Colon (tissue), 2 donors: ENCODE measurements around the gene DPP6.

ENCODE experiments used
- FAIRE-seq: peaks from 2 replicates; lab custom pipeline; 2012; peaks lifted over from hg19 to GRCh38; lab: Jason Lieb, UNC
- donor health status: control.
- donor health status: control.

DPP6 gene

DNA sequence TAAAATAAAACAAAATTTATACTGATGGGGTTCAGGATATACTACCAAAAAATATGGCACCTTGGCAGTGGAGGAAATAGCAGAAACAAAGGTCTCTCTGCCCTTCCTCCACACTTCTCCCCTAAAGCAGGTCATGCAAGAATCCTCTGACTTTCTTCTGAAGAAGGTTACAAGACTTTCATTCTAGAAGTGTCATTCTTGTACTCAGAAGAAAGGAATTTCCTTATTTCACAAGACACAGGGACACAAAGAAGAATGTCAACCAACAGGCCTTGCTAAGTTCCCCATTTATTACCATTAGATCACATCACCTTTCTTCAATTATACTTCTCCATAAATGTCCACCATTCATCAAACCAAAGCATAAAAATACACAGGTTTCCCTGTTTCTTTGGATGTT is 480.6 kb downstream of the DPP6 start:
- FAIRE-seq = no peak

DNA sequence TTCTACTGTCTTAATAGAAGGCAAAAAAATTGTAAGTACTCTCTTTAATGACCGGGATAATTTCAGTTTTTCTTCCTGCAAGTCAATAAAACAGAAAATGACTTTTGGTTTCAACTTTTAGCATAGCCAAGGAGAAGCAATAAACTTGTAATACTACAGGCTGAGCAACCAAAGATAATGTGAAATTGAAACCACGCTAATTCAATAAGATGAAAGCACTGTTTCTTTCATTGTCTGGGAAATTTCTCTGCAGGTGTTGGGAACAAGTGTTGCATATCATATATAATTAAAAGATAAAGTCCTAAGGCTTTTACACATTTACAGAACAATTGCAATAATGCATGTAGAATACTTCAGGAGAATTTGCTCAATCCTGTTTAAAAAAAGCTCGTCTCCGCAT is 488.4 kb downstream of the DPP6 start:
- FAIRE-seq = no peak

- no peak for FAIRE-seq
These were observed 489.4 kb downstream of the DPP6 start for GRCh38 chr7:154541606-154542005.

- no peak for FAIRE-seq
These were observed 494.9 kb downstream of the DPP6 start for GRCh38 chr7:154546946-154547587.

DNA sequence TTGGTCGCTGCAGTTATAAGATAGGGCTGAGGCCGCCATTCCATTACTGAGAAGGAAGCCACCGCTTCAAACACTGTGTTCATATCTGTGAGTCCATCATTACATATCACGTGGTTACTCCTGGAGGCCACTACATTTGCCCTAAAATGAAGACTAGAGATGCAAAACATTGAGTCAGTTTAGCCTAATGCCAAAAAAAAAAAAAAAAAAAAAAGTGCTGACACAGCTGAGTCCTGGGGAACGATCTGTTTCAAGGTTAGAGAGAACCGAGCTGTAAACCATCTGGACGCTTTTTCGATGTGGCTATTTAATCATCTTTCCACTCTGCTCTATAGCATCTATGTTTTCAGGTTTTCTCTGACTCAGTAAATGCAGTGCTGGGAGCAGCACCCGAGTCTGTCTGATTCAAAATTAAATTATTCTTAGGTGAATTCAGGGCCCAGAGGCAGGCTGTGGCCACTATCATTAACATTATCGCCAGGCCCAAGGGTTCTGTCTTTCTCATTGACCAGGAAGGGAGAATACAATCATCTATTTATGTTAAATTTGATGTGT is 501.6 kb downstream of the DPP6 start:
- FAIRE-seq = no peak

GRCh38 chr7:154559454-154559853 is 507.3 kb downstream of the DPP6 start:
- no peak for FAIRE-seq

- FAIRE-seq = no peak
These were observed 512.5 kb downstream of the DPP6 start for GRCh38 chr7:154564676-154565075.

DNA sequence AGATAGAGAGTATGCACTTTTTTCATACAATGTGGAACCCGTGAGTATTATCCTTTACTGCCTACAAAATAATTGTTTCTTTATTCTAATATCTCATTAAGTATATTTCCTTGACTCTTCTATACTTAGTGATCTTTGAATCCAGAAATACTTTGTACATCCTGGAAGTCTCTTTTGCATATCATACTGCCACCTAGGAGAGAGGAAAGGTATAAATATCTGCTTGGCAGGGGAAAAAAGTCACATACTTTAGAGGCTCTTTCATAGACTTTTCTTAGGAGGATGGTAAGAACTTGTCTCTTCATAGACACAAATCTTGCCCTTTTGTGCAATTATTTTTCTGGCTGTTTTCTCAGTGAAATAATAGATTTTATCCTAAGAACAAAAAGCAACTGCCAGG is 514.7 kb downstream of the DPP6 start:
- FAIRE-seq = no peak

DNA sequence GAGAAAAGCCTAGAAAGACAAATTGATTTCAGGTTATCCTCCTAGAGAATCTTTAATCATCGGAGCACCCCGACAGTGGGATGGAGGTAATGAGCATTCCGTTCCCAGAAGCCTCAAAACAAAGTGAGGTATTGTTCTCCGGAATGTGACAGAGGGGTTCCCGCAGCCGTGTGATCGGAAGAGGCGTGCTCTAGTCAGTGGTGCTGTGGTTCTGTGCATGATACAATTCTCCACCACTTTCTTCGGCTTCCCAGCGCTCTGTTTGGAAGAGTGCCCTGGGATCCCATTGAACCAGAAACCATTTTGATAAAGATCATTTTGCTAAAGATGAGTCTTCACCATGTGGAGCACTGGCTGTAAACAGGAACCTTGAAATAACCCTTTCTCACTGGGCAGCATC is 516.1 kb downstream of the DPP6 start:
- FAIRE-seq = no peak

GRCh38 chr7:154569916-154570315 is 517.7 kb downstream of the DPP6 start:
- FAIRE-seq = no peak

DNA sequence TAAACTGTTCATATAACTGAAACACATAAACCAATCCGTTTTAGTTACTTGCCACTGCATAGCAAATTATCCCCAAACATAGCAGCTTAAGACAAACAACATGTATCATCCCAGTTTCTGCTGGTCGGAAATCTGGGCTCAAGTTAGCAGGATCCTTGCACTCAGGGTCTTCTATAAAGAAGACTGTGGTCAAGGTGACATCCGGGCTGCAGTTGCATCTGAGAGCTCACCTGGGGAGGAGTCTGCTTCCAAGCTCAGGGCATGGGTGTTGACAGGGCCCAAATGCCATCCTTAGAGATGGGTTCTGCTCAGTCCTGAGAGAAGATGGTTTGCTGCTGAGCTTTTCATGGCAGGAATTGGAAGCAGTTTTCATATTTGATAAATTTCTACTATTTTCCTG is 519.6 kb downstream of the DPP6 start:
- no peak for FAIRE-seq

- FAIRE-seq = no peak
These were observed 522.0 kb downstream of the DPP6 start for GRCh38 chr7:154574235-154574634.

- FAIRE-seq = no peak
These were observed 523.3 kb downstream of the DPP6 start for GRCh38 chr7:154575497-154575896.

- FAIRE-seq = no peak
These were observed 524.4 kb downstream of the DPP6 start for GRCh38 chr7:154576604-154577003.

GRCh38 chr7:154577141-154577873 is 525.1 kb downstream of the DPP6 start:
- no peak for FAIRE-seq

GRCh38 chr7:154578336-154578735 is 526.1 kb downstream of the DPP6 start:
- no peak for FAIRE-seq

DNA sequence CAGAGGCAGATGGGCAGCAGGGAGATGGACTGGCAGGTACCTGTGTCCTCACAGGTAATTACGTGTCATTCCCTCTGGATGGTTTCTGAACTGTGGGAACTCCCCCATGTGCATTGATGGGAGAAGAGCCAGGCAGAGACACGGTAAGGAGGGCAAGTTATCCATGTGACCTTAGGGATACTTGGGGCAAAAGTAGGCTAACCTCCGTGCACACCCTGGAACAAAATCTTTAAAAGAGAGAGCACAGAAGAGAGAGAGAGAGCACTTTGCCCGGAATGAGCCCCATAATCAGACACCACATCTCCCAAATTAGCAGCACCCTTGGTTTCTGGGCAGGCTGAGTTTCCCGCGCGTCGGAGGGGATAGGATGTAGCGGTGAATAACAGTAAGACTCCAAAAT is 527.5 kb downstream of the DPP6 start:
- FAIRE-seq = no peak

GRCh38 chr7:154581251-154581890 is 529.2 kb downstream of the DPP6 start:
- no peak for FAIRE-seq

- no peak for FAIRE-seq
These were observed 531.3 kb downstream of the DPP6 start for GRCh38 chr7:154583454-154583853.

GRCh38 chr7:154584352-154585252 is 532.4 kb downstream of the DPP6 start:
- no peak for FAIRE-seq

DNA sequence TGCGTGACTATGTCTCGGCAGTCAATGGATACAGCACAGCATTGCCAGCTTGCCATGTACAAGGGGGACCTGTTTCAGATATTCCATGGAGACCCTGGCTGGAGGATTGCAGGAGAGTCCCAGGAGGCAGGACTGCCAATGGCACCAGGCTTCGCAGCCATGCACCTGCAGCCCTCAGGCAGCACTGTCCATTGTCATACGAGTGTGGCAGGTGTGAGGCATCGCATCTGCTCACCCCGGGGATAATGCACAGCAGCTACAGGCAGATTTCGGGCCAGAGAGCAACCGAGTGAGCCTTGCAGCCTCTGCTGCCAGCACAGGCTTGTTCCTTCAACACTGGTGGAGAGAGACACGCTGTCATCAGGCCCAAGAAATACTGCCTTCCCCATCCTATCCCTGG is 535.6 kb downstream of the DPP6 start:
- FAIRE-seq = no peak

DNA sequence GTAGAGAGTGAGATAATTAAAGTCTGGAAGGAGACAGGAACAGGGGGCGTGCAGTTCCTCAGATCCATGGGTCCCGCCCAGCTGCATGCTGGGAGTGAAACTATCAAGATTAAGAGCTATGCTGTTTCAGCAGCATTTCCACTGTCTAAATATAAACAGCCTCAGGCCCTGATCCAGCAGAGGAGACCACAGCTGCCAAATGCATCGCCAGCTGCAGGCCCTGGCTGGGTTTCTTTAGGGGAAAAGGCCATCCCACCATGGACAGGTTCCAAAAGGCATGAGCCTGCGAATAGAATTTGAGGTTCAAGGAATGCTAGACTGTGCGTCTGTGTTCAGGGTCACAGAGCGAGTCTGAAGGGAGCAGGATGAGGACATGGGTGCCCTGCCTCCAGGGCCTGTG is 539.3 kb downstream of the DPP6 start:
- no peak for FAIRE-seq
